Peyer's patch (tissue), 4 donors: ENCODE data around the gene CCND1.

Source experiments
- POLR2A ChIP-seq, 2 donors: fragments of 450-650 bp; IDR thresholded peaks; one replicate each; pipeline ENCODE4 v1.5.1; 2017; ENCODE audit warnings: antibody characterized with exemption in 2 of 2, mild to moderate bottlenecking in 2 of 2, moderate library complexity in 2 of 2
- TF ChIP-seq, protein P1 (sequence below), 6 experiments: fragments of 450-650 bp in 4 of 6; fragments of 200-600 bp in 2 of 6; sonication (generic) in 1 of 6; IDR thresholded peaks; one replicate each; pipeline ENCODE4 v1.5.1; 2017 to 2019; ENCODE audit warnings: antibody characterized with exemption in 6 of 6, mild to moderate bottlenecking in 3 of 6, moderate library complexity in 1 of 6

DNA sequence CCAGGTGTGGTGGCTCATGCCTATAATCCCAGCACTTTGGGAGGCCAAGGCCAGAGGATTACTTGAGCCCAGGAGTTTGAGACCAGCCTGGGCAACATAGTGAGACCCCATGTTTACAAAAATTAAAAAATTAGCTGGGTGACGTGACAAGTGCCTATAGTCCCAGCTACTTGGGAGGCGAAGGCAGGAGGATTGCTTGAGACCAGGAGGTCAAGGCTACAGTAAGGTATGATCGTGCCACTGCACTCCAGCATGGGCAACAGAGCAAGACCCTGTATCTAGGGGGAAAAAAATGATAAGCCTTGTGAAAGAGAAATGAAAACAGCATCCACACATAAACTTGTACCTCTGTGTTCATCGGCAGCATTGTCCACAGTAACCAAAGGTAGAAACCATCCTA is 8.1 kb upstream of the CCND1 start:
- TF ChIP-seq, protein P1, sequence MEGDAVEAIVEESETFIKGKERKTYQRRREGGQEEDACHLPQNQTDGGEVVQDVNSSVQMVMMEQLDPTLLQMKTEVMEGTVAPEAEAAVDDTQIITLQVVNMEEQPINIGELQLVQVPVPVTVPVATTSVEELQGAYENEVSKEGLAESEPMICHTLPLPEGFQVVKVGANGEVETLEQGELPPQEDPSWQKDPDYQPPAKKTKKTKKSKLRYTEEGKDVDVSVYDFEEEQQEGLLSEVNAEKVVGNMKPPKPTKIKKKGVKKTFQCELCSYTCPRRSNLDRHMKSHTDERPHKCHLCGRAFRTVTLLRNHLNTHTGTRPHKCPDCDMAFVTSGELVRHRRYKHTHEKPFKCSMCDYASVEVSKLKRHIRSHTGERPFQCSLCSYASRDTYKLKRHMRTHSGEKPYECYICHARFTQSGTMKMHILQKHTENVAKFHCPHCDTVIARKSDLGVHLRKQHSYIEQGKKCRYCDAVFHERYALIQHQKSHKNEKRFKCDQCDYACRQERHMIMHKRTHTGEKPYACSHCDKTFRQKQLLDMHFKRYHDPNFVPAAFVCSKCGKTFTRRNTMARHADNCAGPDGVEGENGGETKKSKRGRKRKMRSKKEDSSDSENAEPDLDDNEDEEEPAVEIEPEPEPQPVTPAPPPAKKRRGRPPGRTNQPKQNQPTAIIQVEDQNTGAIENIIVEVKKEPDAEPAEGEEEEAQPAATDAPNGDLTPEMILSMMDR (IDR thresholded peaks at IDR 0.05), result no peak
- no peak for TF ChIP-seq POLR2A (IDR thresholded peaks at IDR 0.05)
